Fibroblast of gingiva (primary cell): ENCODE measurements around the gene FGF1.

Source experiments
- DNase-seq: peaks from one replicate; pipeline ENCODE4 v3.0.0-alpha.2; 2011; ENCODE audit warnings: low read depth

The FGF1 gene

DNA sequence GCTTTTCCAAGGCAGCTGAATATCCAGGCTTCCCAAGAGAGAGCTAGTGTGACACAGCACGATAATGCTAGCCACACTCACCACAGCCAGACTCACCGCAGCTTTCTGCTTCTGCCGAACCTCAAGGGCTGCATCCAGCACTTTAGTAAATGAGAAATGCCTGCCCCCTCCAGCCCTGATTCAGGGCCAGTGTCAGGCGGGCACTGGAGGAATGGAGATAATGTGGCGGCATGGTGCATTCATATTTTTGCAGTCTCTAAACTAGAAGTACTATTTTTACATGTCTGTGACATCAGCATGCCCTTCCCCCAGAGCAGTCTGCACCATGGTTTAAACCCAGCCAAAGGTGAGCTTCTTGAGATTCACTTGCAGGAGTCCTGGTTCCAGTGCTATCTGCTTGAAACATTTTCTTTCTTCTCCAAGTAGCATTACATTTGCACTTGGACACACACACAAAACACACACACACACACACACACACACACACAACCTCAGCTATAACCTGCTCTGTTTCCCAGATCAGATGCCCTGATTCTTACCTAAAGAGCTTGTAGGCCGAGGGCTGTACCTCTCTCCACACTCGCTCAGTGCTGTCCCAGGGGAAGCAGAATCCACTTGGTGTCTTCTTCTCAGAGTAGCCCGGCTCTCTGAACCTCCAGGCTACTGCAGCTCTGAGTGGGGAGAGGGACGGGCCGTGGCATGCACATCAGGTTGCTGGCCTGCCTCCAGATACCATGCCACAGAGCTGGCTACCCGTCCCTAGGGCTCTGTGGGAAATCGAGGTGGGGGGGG, at the start of gene FGF1:
TSS of gene FGF1 (minus strand) at position 673 of the 792 bp plus-strand sequence. CDS start 71,963 bp downstream, outside the sequence.
- no peak for DNase-seq

- DNase-seq = no peak
Measured at GRCh38 chr5:142727735-142728047, 41.8 kb upstream of the FGF1 start.

GRCh38 chr5:142726188-142726731, 40.4 kb upstream of the FGF1 start:
- peak; percentile 93 for DNase-seq

- no peak for DNase-seq
Measured at GRCh38 chr5:142725231-142726187, 39.6 kb upstream of the FGF1 start.

DNA sequence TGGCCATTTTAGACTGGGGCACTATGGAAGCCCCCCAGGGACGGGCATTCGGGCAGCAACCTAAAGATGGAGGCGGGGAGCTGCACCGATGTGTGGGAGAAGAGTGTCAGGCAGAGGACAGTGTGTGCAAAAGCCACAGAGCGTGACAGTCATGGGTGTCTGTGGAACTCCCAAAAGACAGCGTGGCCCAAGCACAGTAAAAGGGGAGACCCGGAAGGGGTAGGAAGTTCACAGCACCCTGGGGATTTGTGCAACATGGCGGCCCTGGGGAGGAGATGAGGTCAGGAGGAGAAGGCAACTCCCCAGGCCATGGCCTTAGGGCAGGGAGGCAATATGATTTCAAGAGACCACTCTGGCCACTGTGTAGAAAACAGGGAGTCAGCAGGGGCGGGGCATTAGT, 38.9 kb upstream of the FGF1 start:
- no peak for DNase-seq

DNA sequence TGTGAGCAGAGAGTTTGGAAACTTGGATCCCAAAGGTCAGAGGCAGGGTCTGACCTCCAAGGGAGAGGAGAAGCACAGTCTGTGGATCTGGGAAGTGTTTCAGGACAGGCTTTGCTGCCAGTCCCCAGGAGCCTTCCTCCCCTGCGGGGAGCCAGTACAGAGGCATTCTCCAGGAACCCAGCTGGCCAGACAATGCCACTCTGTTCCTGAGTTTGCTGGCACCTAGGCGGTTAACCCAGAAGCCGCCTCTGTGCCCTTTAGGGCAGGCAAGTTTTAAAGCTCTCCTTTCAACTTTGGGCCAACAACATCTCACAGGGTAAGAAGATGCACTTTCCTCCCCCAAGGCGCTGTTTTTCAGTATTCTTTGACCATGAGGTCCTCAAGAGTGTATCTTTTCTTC, 37.0 kb upstream of the FGF1 start:
- no peak for DNase-seq

- no peak for DNase-seq
Measured at GRCh38 chr5:142722146-142722545, 36.3 kb upstream of the FGF1 start.

GRCh38 chr5:142720641-142721271, 34.9 kb upstream of the FGF1 start:
- DNase-seq = no peak

DNA sequence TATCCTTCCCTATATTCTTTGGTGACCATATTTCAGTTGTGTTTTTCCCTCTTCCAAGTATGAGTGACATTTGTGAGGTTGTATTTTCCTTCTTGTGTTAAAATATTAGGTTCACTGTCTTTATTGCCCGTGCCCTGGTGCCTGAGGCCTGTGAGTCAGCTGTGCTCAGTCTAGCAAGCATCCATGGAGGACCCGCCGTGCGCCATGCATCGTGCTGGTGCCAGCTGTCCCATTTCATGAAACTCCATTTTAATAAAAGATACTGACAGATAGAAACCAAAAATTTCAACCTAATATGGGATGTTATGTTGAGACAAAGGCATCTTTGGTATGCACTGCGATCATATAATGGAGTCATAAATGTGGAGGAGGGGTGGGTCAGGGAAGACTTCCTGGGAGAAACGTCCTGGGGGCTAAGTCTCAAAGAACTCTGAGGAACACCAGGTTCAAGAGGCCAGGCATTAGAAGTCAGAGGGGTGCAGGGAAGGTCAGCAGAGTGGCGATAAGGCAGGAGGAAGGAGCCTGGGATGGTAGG, 34.0 kb upstream of the FGF1 start:
- DNase-seq = no peak

GRCh38 chr5:142717582-142718215, 31.8 kb upstream of the FGF1 start:
- DNase-seq = peak; percentile 67

- peak; percentile 65 for DNase-seq
Measured at GRCh38 chr5:142716963-142717362, 31.1 kb upstream of the FGF1 start.

GRCh38 chr5:142715291-142715690, 29.4 kb upstream of the FGF1 start:
- no peak for DNase-seq

DNA sequence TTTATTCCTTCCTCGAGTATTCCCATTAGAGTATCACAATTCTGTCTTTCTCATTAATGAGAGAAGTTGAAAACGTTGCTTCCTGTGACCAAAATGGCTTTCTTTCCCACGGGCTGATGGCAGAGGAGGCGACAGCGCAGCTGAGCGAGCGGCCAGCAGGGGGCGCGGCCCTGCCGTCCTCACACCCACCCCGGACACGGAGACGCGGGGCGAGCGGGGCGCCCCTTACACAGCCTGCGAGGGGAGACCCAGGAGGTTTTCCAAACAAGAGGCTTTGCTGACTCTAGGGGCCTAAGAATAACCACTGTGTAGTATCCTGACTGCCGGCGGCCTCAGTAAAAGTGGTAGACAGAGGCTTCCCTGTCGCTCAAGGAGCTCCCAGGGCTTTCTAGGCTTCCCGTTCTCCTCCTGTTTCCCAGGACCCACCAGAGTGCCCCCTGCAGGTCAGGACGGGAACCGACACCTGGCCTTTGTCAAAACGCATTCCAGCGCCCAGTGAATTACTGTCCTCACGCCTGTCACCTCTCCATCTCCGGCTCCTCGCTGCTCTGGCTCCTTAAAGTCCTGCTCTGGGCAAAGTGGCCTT, 27.3 kb upstream of the FGF1 start:
- peak; percentile 73 for DNase-seq

- no peak for DNase-seq
Measured at GRCh38 chr5:142703153-142703552, 17.3 kb upstream of the FGF1 start.

GRCh38 chr5:142701673-142702311, 15.9 kb upstream of the FGF1 start:
- DNase-seq = no peak

GRCh38 chr5:142700566-142700965, 14.7 kb upstream of the FGF1 start:
- DNase-seq = no peak

- peak; percentile 73 for DNase-seq
Measured at GRCh38 chr5:142699184-142699720, 13.4 kb upstream of the FGF1 start.

- DNase-seq = no peak
Measured at GRCh38 chr5:142698447-142699183, 12.7 kb upstream of the FGF1 start.

GRCh38 chr5:142697356-142698255, 11.7 kb upstream of the FGF1 start:
- DNase-seq = peak; percentile 57
